Thoracic aorta (tissue), 2 donors: Measurements from ENCODE around the gene HELZ. TPM values are rescaled to one million over a fixed set of nuclear protein-coding genes. Genes with fewer than 3 reads are reported as not detected.
"Not testable (repeated sequence)": the region's sequence is repeated elsewhere in the genome, so short reads cannot be mapped to it uniquely, and the experiment has no call there.

Experiments
- ATAC-seq: fragments of 150-250 bp; one replicate; pipeline ENCODE4 v1.8.0; 2017; ENCODE audit warnings: low read depth; ENCODE audit not compliant: insufficient number of reproducible peaks, low FRiP score
- DNase-seq: peaks from one replicate; pipeline ENCODE4 v3.0.0-alpha.2; 2020; ENCODE audit warnings: low spot score
- H3K27ac ChIP-seq, 2 donors: fragments of 200-600 bp; sonication (generic); 1 replicate in 1 of 2; 2 replicates in 1 of 2; pipeline ENCODE4 v1.5.1; 2016; ENCODE audit warnings: mild to moderate bottlenecking in 2 of 2, moderate library complexity in 2 of 2
- H3K27me3 ChIP-seq: fragments of 200-600 bp; sonication (generic); replicated peaks from 2 replicates; pipeline ENCODE4 v1.6.0; 2016; ENCODE audit warnings: mild to moderate bottlenecking; ENCODE audit not compliant: insufficient read depth
- H3K36me3 ChIP-seq: fragments of 200-600 bp; sonication (generic); one replicate; pipeline ENCODE4 v1.5.1; 2016
- H3K4me1 ChIP-seq, 2 donors: fragments of 200-600 bp; sonication (generic); 1 replicate in 1 of 2; 2 replicates in 1 of 2; pipeline versions ENCODE4 v1.5.1 to v1.6.0; 2016; ENCODE audit warnings: low read depth in 2 of 2, mild to moderate bottlenecking in 1 of 2; ENCODE audit not compliant: control insufficient read depth in 1 of 2
- H3K4me3 ChIP-seq: fragments of 200-600 bp; sonication (generic); 2 replicates; pipeline ENCODE4 v1.5.1; 2016; ENCODE audit warnings: mild to moderate bottlenecking
- H3K9me3 ChIP-seq: fragments of 200-600 bp; sonication (generic); 2 replicates; pipeline ENCODE4 v1.5.1; 2016
- total RNA-seq, 2 donors: library from RNA; depleted of rRNA; stranded (reverse); fragments of >200 nt; gene quantifications; one replicate each; pipeline versions ENCODE4 v1.1.0 to v1.2.3, GENCODE V29; 2016
- TF ChIP-seq, protein P1 (sequence below): fragments of 200-600 bp; sonication (generic); IDR thresholded peaks from one replicate; pipeline ENCODE4 v1.5.1; 2019; ENCODE audit warnings: antibody characterized with exemption

The HELZ gene
- total RNA-seq, 2 donors from 2014 or later, result 47.8 to 58.4 TPM

DNA sequence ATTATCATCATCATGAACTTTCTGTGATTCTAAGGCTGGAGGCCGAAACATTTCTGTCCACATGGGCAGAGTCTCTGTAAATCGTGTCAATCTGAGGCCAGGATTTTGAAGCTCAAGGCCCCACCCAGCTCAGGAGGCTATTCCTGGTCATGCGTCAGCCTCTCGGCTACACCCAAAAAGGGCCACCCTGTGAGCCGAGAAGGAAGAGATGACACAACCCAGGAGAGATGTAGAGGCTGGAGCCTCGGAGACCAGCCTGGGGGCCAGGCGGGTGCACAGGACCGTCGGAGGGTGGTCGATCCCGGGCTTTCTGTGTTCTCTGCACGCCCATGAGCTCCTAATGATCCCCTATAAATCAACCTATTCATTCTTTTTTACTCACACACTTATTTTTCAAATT, 201.7 kb downstream of the HELZ start:
- no peaks in the 10 kb centered on the region for H3K36me3 ChIP-seq
- H3K4me1 ChIP-seq, result no peaks in the 10 kb centered on the region
- no peak for ATAC-seq
- no peaks in the 10 kb centered on the region for H3K27me3 ChIP-seq
- no peak overlapping the region for H3K27ac ChIP-seq
- peaks cover 2% of the 10 kb centered on the region for H3K9me3 ChIP-seq
- no peak overlapping the region for H3K4me3 ChIP-seq
- DNase-seq, result no peak
- TF ChIP-seq, protein P1, sequence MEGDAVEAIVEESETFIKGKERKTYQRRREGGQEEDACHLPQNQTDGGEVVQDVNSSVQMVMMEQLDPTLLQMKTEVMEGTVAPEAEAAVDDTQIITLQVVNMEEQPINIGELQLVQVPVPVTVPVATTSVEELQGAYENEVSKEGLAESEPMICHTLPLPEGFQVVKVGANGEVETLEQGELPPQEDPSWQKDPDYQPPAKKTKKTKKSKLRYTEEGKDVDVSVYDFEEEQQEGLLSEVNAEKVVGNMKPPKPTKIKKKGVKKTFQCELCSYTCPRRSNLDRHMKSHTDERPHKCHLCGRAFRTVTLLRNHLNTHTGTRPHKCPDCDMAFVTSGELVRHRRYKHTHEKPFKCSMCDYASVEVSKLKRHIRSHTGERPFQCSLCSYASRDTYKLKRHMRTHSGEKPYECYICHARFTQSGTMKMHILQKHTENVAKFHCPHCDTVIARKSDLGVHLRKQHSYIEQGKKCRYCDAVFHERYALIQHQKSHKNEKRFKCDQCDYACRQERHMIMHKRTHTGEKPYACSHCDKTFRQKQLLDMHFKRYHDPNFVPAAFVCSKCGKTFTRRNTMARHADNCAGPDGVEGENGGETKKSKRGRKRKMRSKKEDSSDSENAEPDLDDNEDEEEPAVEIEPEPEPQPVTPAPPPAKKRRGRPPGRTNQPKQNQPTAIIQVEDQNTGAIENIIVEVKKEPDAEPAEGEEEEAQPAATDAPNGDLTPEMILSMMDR, result no peak

DNA sequence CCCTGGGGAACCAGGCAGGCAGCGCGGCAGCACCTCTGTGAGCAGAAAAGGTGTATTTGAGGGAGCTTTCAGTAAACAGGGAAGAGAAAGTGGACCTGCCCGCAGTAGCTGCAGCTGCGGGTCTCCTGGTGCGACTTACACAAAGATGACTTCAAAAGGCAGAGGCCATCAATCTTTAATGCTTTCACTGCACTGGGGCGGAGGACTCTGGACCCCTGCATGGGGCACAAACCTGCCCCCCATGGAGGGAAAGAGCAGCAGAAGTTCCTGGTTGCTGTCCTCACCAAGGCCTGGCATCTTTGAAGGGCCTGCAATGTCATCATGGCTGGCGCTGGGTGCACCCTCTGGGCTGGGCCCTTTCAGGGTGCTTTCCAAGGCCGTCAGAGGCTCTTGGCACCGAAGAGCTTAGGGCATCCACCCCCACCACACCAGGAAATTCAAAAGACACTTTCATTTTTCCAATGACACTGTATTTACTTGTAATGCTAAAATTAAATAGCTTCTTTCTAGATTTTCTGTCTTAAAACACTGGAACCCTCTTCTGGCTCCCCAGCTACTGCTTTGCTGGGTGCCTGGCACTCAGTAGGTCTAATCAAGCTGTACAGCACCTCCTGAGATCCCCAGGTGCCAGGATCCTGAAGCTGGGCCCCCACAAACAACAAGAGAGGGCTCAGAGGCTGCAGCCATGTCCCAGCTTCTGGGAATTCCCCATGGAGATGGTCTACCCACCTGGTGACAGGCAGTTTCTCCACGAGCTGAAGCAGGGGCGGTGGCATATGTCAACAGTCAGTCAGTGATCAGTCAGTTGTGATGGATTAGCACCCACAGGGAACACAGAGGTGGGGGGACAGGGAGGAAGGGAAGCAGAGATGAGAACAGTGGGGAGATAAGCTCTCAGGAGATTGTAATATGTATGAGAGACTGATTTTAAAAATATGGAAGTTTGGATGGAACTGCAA, 202.8 kb downstream of the HELZ start:
- H3K27ac ChIP-seq, result no peak overlapping the region
- TF ChIP-seq, protein P1, result no peak
- H3K4me1 ChIP-seq, result no peaks in the 10 kb centered on the region
- H3K4me3 ChIP-seq, result no peak overlapping the region
- DNase-seq, result no peak
- H3K9me3 ChIP-seq, result no peaks in the 10 kb centered on the region
- ATAC-seq, result no peak
- H3K27me3 ChIP-seq, result no peaks in the 10 kb centered on the region
- H3K36me3 ChIP-seq, result no peaks in the 10 kb centered on the region

DNA sequence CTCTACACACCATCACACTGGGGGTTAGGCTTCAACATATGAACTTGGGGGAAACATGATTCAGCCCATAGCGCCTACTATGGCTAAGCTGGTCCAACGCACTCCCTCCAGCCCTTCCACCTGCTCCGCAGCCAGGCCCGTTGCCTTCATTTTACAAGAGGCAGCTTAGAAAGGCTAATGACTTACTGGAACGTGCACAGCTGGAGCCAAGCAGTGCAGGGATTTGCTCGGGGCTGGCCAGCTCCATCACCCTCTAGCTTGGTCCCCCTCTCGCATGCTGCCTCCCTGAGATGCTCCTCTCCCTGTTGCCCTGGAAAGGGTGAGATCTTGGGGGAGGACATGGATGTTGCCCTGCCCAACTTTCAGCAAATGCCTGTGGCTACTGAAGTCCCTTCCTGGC, 203.5 kb downstream of the HELZ start:
- Histone ChIP-seq H3K9me3 (no peaks in the 10 kb centered on the region), H3K27ac (no peak overlapping the region), H3K36me3 (no peaks in the 10 kb centered on the region), H3K4me1 (no peaks in the 10 kb centered on the region), H3K27me3 (no peaks in the 10 kb centered on the region), H3K4me3 (no peak overlapping the region)
- ATAC-seq (no peak), DNase-seq (no peak)
- TF ChIP-seq, protein P1, result no peak

DNA sequence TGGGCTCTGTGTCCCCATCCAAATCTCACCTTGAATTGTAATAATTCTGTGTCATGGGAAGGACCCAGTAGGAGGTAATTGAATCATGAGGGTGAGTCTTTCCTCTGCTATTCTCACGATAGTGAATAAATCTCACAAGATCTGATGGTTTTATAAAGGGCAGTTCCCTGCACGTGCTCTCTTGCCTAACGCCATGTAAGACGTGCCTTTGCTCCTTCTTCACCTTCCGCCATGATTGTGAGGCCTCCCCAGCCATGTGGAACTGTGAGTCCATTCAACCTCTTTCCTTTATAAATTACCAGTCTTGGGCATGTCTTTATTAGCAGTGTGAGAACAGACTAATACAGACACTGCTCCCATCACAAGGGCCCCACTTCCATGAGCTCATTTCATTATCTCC, 203.9 kb downstream of the HELZ start:
- H3K27me3 ChIP-seq, ATAC-seq, DNase-seq, H3K27ac ChIP-seq, H3K4me3 ChIP-seq, H3K9me3 ChIP-seq, H3K4me1 ChIP-seq, H3K36me3 ChIP-seq: not testable (repeated sequence)

DNA sequence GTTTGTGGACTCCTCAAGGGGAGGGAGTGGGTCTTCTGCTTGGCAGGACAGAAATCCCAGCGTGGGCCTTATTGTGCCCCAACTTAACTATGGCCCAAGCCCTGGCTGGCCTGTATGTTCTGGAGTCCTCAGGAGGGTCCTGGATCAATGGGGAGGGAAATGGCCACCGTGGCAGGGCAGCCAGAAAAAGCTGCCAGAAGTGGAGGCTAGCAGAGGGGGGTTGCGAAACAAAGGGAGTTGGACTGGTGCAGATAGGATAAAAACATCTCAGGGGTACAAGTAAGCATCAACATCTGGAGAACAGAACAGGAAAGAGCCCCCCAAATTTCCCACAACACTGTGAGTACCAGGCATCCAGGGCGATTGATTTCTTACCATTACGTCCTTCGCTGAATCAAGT, 204.3 kb downstream of the HELZ start:
- H3K36me3 ChIP-seq, result no peaks in the 10 kb centered on the region
- no peak for DNase-seq
- no peaks in the 10 kb centered on the region for H3K27me3 ChIP-seq
- no peak for ATAC-seq
- no peaks in the 10 kb centered on the region for H3K9me3 ChIP-seq
- H3K27ac ChIP-seq, result no peak overlapping the region
- H3K4me1 ChIP-seq, result no peaks in the 10 kb centered on the region
- TF ChIP-seq, protein P1, result no peak
- no peak overlapping the region for H3K4me3 ChIP-seq
